Measurements from ENCODE around the gene CYTH3.

- no peak for TF ChIP-seq POLR2A (IDR thresholded peaks at IDR 0.05)
- TF ChIP-seq POLR2AphosphoS5 (IDR thresholded peaks at IDR 0.05; ENCODE audit: insufficient read depth in 1 of 2, low read depth in 1 of 2): no peak
- TF ChIP-seq, protein P1, sequence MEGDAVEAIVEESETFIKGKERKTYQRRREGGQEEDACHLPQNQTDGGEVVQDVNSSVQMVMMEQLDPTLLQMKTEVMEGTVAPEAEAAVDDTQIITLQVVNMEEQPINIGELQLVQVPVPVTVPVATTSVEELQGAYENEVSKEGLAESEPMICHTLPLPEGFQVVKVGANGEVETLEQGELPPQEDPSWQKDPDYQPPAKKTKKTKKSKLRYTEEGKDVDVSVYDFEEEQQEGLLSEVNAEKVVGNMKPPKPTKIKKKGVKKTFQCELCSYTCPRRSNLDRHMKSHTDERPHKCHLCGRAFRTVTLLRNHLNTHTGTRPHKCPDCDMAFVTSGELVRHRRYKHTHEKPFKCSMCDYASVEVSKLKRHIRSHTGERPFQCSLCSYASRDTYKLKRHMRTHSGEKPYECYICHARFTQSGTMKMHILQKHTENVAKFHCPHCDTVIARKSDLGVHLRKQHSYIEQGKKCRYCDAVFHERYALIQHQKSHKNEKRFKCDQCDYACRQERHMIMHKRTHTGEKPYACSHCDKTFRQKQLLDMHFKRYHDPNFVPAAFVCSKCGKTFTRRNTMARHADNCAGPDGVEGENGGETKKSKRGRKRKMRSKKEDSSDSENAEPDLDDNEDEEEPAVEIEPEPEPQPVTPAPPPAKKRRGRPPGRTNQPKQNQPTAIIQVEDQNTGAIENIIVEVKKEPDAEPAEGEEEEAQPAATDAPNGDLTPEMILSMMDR (IDR thresholded peaks at IDR 0.05): no peak
These were observed 117.7 kb downstream of the CYTH3 start for GRCh38 chr7:6154542-6155404.

All from vagina (tissue), 2 donors.